IPS-NIHi7 (cell line): ENCODE results near the gene OASL.
"Not testable (repeated sequence)": the region's sequence is repeated elsewhere in the genome, so short reads cannot be mapped to it uniquely, and the experiment has no call there.

Experiments
- DNase-seq: peaks from one replicate; pipeline ENCODE4 v3.0.0; 2012; ENCODE audit warnings: mixed read lengths; ENCODE audit errors: extremely low spot score

OASL gene

GRCh38 chr12:121038861-121039668 is at the start of gene OASL:
TSS of gene OASL (minus strand) at chr12:121039246. CDS start at chr12:121038971, 275 bp downstream.
- DNase-seq, result no peak

DNA sequence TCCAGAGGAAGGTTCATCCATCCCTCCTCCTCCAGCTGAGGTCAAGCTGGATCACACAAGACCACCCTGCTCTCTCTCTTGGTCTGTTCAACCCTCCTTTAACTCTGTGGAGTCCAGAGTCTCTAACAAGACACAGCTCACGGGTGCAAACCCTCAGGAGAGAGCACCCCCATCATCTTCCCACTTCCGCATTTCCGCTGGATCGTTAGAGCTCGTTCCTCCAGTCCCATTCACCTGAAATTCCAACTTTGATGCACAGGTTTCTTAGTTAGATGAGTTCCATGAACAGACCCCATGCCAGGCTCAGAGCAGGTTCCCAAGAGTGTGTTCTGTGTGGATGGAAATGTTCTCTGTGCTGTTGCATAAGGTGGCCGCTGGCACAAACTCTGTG is 49.1 kb upstream of the OASL start:
- DNase-seq, result no peak

- no peak for DNase-seq
Measured at GRCh38 chr12:121087467-121088194, 48.6 kb upstream of the OASL start.

DNA sequence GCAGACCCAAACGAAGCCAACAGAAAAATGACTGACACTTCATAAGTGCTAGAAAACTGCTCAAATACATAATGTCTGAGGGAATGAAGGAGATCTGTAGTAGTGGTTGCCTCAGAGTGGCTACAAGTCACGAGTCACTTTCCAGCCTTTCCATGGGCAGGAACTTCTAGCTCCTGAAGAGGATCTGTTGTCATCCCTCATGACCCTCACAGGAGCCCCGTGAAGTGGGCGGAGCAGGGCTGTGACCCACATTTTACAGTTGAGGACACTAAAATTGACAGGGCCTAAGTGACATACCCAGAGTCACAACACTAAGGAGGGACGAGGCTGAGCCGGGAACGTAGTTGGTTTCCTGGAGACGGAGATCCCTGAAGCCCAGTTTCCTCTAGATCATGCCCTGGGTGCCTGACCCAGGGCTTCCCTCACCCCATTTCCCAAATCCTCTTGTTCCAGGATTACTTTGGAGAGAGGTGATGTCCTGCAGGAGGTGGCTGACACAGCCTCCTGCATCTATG is 47.8 kb upstream of the OASL start:
- no peak for DNase-seq

GRCh38 chr12:121085506-121086353 is 46.7 kb upstream of the OASL start:
- DNase-seq, result no peak

DNA sequence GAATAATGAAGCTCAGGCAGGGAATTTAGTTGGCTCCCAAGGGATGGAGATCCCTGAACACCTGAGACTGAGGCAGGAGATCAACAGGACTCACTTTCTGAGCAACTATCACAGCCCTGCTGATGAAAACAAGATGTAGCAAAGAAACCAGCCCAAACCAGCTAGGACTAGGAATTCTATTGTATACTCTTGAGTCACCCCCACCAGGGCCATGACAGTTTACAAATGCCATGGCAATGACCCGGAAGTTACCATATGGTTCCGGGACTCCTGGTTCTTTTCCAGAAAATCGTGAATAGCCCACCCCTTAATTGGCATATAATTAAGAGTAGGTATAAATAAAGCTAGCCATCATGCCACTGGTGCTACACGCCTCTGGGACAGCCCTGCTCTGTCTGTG is 46.0 kb upstream of the OASL start:
- DNase-seq, result no peak

DNA sequence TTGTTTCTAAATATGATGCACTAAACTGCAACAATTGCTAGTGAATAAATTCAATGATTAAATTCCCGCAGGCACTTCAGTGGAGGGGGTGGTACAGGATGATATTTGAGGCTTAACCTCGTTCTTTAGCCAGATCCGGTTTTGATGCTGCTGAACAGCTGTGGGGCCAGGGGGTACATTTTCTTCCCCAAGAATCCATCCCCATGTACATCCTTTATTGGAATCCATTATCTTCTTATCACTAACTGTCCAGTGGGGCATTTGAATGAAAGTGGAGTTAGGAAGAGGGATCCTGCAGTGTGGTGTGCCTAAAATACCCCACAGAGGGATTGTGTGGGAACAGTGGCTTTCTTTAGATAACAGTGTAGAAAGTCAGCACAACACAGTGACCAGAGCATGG is 45.2 kb upstream of the OASL start:
- DNase-seq, result no peak

DNA sequence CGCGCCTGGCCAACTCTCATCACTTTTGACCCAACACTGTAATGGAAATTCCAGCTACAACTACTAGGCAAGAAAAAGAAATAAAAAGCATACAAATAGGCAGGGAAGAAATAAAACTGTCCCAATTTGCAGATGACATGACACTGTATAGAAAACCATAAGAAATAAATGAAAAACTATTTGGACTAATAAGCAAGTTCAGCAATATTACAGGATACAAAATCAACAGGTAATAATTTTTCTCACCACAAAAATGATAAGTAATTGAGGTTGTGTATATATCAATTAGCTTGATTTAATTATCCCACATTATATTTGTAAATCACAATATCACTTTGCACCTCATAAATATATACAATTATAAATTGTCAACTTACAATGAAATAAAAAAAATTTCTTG is 41.9 kb upstream of the OASL start:
- DNase-seq, result no peak

GRCh38 chr12:121079736-121080272 is 40.8 kb upstream of the OASL start:
- no peak for DNase-seq

- not testable (repeated sequence) for DNase-seq
Measured at GRCh38 chr12:121077440-121077839, 38.4 kb upstream of the OASL start.

GRCh38 chr12:121075911-121076310 is 36.9 kb upstream of the OASL start:
- not testable (repeated sequence) for DNase-seq

- DNase-seq, result no peak
Measured at GRCh38 chr12:121072147-121072546, 33.1 kb upstream of the OASL start.

GRCh38 chr12:121069206-121069605 is 30.2 kb upstream of the OASL start:
- no peak for DNase-seq

- DNase-seq, result no peak
Measured at GRCh38 chr12:121065345-121065744, 26.3 kb upstream of the OASL start.

GRCh38 chr12:121064586-121064985 is 25.5 kb upstream of the OASL start:
- not testable (repeated sequence) for DNase-seq

DNA sequence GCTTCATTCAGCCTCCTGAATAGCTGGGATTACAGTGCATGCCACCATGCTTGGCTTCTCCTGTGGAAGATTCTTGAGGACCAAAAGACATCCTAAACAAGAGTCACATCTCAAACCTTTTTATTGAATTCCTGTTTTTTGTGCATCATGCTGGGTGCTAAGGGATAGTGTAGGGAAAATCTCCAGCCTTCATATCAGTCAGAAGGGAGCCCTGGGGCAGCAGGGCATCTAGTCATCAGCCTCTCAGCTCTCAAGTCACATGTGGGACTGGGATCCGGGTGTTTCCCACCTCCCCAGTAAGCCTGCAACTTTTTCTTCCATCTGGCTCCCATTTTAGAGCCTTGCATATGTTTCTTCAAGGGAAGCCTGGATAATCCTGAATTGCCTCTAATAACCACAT is 25.1 kb upstream of the OASL start:
- DNase-seq, result no peak

DNA sequence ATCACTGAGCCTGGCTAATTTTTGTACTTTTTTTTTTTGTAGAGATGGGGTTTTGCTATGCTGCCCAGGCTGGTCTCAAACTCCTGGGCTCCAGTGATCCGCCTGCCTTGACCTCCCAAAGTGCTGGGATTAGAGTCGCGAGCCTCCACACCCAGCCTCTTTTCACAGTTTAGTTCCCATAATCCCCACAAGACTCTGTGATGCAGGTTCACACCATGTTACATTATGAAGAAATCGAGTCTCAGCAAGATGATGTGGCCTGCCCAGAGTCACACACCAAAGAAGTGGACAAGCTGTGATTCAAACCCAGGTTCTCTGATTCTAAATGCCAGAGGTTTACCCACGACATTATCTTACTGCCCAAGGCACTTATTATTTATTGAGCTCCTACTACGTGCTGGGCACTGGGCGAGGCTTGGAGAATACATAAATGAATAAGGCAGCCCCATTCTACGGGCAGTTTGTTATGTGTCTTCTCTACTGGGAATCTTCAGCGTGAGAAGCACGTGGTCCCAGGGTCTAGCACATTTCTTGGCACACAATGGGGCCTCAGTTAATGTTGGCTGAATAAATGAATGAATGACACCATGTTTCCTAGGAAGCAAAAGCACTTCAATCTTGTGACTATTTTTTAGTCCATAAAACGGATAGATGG is 23.5 kb upstream of the OASL start:
- DNase-seq, result no peak

DNA sequence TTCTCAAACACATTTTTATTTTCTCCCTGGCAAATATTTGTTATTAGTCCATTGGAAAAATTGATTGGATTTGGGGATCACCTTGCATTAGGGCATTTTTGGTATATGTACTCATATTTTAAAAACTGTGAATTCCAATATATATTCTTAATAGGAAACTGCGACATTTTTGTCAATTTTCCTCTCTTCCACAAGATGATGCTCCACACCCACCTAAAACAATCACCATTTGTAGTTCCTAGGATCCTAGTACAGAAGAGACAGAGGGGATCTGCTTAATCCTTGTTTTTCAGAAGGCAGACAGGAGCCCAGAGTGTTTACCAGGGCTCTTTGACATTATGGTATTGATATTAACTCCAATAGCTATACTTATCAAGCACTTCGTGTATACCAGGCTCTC is 22.8 kb upstream of the OASL start:
- DNase-seq, result no peak

DNA sequence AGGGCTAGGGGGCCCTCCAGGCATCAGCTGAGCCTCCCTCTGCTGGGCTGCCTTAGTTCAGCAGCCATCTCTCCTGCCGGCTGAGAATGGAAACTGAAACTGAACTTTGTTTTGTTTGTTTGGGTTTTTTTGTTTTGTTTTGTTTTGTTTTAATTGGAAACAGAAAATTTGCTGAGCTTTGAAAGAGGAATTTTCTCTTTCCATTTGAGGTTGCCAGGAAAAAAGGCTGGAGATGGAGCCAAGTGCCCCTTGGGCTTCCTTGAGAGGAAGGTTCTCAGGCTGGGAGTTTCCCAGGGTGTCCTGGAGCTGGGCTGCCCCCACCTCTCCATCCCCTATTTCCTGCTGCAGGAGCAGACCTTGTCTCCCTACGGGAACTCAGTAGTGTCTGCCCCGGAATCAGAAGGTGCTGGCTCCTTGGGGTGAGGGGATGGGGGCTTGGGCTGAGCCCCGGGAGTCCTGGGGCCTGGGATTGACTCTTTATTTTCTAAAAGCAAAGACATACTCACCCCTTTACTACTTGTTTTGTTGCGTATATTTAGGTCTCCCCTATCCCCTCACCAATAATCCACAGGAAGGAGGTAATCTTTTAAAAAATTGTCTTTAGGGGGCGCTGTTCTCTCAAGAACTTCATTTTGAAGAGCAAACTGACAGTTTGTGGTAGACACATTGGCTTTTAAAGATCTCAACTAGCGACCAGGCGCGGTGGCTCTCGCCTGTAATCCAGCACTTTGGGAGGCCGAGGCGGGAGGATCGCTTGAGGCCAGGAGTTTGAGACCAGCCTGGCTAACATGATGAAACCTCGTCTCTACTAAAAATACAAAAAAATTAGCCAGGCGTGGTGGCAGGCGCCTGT is 21.3 kb upstream of the OASL start:
- DNase-seq, result peak; percentile 60
